ENCODE data around the gene ALOX12B. TPM values are rescaled to one million over a fixed set of nuclear protein-coding genes. Genes with fewer than 3 reads are reported as not detected.
"Not testable (repeated sequence)": the region's sequence is repeated elsewhere in the genome, so short reads cannot be mapped to it uniquely, and the experiment has no call there.

The ALOX12B gene
- total and polyA plus RNA-seq, 2 donors (not counting 3 experiments of a cell fraction or from before 2014, with no cell fraction given) = not detected

DNA sequence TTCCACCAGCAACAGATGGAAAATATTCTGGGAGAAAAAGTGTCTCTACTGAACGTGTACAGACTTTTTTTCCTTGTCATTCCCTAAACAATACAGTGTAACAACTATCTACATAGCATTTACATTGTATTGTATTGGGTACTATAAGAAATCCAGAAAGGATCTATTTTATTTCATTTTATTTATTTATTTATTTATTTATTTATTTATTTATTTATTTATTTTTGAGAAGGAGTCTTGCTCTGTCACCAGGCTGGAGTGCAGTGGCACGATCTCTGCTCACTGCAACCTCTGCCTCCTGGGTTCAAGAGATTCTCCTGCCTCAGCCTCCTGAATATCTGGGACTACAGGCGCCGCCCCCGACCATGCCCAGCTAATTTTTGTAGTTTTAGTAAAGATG lies 9.6 kb downstream of the ALOX12B start:
- H3K9me1 ChIP-seq (replicated peaks; ENCODE audit: control insufficient read depth, extremely low read depth, insufficient read depth, low read length); H3K9me3 ChIP-seq (replicated peaks; ENCODE audit: control insufficient read depth, insufficient read depth, low read length); FAIRE-seq; H4K20me1 ChIP-seq (replicated peaks; ENCODE audit: control insufficient read depth, extremely low read depth, insufficient read depth, low read length); DNase-seq (ENCODE audit: low read depth, low spot score); H3K79me2 ChIP-seq (ENCODE audit: control insufficient read depth, insufficient read depth, low read length); H3K4me2 ChIP-seq (ENCODE audit: insufficient read depth, low read length); intact Hi-C loops (cut with micrococcal nuclease); H2AFZ ChIP-seq (ENCODE audit: low read depth, low read length); POLR2A ChIA-PET; H3K36me3 ChIP-seq (ENCODE audit: control insufficient read depth in 2 of 2, extremely low read depth in 1 of 2, insufficient read depth in 2 of 2, low read length in 2 of 2); H3K4me3 ChIP-seq (replicated peaks in 1 of 3; ENCODE audit: insufficient read depth in 1 of 3, low read depth in 1 of 3, low read length in 3 of 3); BruUV-seq (replicated peaks); dilution Hi-C loops (cut with MboI; ENCODE audit: extremely low pct_ligation_motif_present, low sequenced_read_pairs); H3K4me1 ChIP-seq (ENCODE audit: control insufficient read depth, extremely low read depth, insufficient read depth, low read length); H3K9ac ChIP-seq (replicated peaks; ENCODE audit: extremely low read depth, insufficient read depth, low read length); H3K27ac ChIP-seq (ENCODE audit: insufficient read depth, low read depth, low read length): not testable (repeated sequence)
- CTCF ChIA-PET = interaction anchor here (0.6 to 2.1 kb wide), 6 partner anchors 9 to 314 kb away, joined by 3 to 14 read pairs (median 4); partner anchors contain the start of gene ALOX12B
- peaks cover 29 to 34% of the 10 kb centered on the region in 2 experiments for H3K27me3 ChIP-seq (ENCODE audit: control insufficient read depth in 2 of 2, insufficient read depth in 2 of 2, low read length in 2 of 2)

DNA sequence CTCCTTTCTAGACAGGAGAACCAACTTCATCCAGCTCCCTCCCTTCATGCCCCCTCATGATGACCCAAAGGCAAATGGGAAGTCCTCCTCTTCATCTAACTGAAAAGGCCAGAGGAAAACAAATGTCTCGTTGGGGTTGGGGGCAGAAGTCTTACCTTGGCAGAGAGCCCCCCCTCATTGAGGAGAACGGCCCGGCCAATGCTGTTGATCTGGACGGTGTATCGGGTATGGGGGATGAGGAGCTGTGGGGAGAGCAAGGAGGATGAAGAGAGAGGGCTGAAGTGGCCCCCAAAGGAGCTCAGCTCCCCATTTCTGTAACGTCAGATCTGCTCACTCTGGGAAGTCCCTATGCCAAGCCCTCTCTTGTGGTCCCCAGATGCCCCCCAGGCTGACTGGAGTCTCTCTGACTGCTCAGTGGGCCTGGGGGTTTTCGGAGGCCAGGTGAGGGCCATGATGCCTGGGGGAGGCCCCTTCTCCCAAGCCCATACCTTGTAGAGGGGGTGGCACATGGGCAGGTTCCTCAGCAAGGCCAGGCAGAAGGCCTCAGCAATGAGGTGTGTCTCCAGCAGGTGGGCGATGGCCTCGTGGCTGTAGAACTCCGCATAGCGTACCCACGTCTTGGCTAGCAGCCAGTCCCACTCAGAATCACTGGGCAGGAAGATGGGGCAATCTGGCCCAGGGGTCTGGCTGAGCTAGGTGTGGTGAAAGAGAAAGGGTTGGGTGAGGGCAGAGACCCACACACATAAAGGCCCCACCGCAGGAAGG lies 10.8 kb downstream of the ALOX12B start:
- Histone ChIP-seq H4K20me1 (replicated peaks; ENCODE audit: control insufficient read depth, extremely low read depth, insufficient read depth, low read length) (no peaks in the 10 kb centered on the region), H3K27me3 (ENCODE audit: control insufficient read depth in 2 of 2, insufficient read depth in 2 of 2, low read length in 2 of 2) (peaks cover 30 to 40% of the 10 kb centered on the region in 2 experiments), H3K9me1 (replicated peaks; ENCODE audit: control insufficient read depth, extremely low read depth, insufficient read depth, low read length) (no peaks in the 10 kb centered on the region), H3K36me3 (ENCODE audit: control insufficient read depth in 2 of 2, extremely low read depth in 1 of 2, insufficient read depth in 2 of 2, low read length in 2 of 2) (no peaks in the 10 kb centered on the region), H3K4me1 (ENCODE audit: control insufficient read depth, extremely low read depth, insufficient read depth, low read length) (peaks cover 6% of the 10 kb centered on the region), H3K9me3 (replicated peaks; ENCODE audit: control insufficient read depth, insufficient read depth, low read length) (no peaks in the 10 kb centered on the region), H3K9ac (replicated peaks; ENCODE audit: extremely low read depth, insufficient read depth, low read length) (no peak overlapping the region), H3K4me3 (replicated peaks in 1 of 3; ENCODE audit: insufficient read depth in 1 of 3, low read depth in 1 of 3, low read length in 3 of 3) (no peak overlapping the region), H3K27ac (ENCODE audit: insufficient read depth, low read depth, low read length) (no peak overlapping the region), H2AFZ (ENCODE audit: low read depth, low read length) (no peak overlapping the region), H3K4me2 (ENCODE audit: insufficient read depth, low read length) (no peak overlapping the region), H3K79me2 (ENCODE audit: control insufficient read depth, insufficient read depth, low read length) (no peaks in the 10 kb centered on the region)
- TF ChIP-seq, protein P1, sequence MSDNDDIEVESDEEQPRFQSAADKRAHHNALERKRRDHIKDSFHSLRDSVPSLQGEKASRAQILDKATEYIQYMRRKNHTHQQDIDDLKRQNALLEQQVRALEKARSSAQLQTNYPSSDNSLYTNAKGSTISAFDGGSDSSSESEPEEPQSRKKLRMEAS (IDR thresholded peaks at IDR 0.05; ENCODE audit: insufficient read depth, insufficient read length) = no peak
- TF ChIP-seq, protein P2, sequence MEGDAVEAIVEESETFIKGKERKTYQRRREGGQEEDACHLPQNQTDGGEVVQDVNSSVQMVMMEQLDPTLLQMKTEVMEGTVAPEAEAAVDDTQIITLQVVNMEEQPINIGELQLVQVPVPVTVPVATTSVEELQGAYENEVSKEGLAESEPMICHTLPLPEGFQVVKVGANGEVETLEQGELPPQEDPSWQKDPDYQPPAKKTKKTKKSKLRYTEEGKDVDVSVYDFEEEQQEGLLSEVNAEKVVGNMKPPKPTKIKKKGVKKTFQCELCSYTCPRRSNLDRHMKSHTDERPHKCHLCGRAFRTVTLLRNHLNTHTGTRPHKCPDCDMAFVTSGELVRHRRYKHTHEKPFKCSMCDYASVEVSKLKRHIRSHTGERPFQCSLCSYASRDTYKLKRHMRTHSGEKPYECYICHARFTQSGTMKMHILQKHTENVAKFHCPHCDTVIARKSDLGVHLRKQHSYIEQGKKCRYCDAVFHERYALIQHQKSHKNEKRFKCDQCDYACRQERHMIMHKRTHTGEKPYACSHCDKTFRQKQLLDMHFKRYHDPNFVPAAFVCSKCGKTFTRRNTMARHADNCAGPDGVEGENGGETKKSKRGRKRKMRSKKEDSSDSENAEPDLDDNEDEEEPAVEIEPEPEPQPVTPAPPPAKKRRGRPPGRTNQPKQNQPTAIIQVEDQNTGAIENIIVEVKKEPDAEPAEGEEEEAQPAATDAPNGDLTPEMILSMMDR (IDR thresholded peaks at IDR 0.05; ENCODE audit: extremely low read depth in 1 of 2, insufficient read depth in 1 of 2, low read depth in 1 of 2, low read length in 2 of 2) = no peak
- TF ChIP-seq MYC (IDR thresholded peaks at IDR 0.05; ENCODE audit: low read depth, low read length) (no peak), JUN (IDR thresholded peaks at IDR 0.05; ENCODE audit: borderline replicate concordance, insufficient read depth, insufficient read length, low read depth) (no peak), EZH2 (IDR thresholded peaks at IDR 0.05; ENCODE audit: borderline replicate concordance, low read depth, low read length, severe bottlenecking) (no peak), POLR2AphosphoS5 (IDR thresholded peaks at IDR 0.05; ENCODE audit: insufficient read depth, low read depth, low read length) (no peak), POLR2A (IDR thresholded peaks at IDR 0.05; ENCODE audit: low read depth, low read length) (no peak), GATA2 (IDR thresholded peaks at IDR 0.05; ENCODE audit: insufficient read depth, insufficient read length, low read depth, low read length) (no peak), FOS (IDR thresholded peaks at IDR 0.05; ENCODE audit: borderline replicate concordance, insufficient read depth, low read length) (no peak)
- intact Hi-C loops (cut with micrococcal nuclease) = no loop called here
- ChIA-PET CTCF (interaction anchor here (1.0 to 4.6 kb wide), 6 partner anchors 9 to 43 kb away, joined by 3 to 158 read pairs (median 5); partner anchors contain the start of gene ALOXE3), POLR2A (no interaction called here)
- dilution Hi-C loops (cut with MboI; ENCODE audit: extremely low pct_ligation_motif_present, low sequenced_read_pairs) = no loop called here
- DNase-seq (ENCODE audit: low read depth, low spot score) (no peak), FAIRE-seq (no peak)
- no TSS peak for BruUV-seq (replicated peaks)
